Measurements from ENCODE around the gene DDX10.

The DDX10 gene

DNA sequence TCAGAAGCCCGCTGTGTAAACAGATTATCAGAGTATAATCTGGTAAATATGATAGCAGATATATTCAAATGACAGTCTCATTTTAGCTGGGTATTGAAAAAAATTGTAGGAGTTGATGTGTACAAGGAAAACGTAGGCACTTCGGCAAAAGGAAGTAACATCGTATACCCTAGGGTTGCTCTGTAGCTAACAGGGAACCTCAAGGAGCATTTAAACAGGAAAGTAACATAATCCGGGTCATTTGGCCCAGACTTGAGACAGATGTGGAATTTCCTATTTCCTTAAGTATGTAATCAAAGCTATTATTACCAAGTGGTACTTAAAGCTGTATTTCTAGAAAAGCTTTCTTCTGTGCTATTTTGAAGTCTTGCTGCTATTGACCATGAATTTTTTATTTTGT, 215.6 kb downstream of the DDX10 start:
- no peak for DNase-seq

DNA sequence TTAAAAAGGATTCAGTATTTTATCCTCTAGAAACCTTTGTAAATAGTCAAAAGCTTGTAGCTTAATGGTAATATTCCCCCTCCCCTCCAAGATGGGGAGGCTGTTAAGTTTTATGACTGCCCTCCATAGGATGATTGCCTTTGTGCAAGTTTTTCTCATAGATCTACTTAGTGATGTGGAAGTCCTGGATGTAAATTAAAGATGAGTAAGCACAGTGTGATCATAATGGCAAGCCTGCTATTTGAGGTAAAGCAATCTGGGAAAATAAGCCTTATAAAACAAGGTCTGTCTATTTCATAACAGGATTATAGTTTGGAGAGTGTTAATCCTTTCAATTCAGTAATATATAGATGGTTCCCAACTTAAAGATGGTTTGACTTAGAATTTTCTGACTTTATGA, 216.3 kb downstream of the DDX10 start:
- DNase-seq: no peak

DNA sequence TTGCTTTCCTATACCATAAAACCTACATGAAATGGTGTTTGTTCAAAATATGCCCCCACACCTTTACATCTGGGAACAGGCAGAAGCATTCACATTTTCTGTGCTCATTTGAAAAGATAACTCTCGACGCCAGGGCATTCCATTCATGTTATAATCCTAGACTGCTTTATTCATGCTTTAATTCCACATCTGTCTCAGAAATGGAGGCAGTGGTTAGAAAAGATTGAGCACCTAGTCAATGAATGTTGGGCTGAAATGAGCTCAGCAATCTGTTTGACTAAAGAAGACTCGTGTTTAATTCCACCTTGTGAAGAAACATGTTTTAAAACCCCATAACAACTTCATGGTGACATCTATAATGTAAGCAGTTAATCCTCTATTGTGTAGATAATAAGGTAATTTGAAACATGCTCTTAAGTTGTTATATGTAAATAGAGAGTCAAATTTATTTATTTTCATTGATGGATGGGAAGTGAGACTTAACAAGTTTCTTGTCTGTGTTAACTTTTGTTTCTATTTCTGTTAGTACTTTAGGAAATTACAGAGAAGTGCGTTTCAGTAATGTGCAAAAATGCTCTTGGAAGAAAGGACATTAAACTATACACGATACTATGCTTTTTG, 217.5 kb downstream of the DDX10 start:
- no peak for DNase-seq

DNA sequence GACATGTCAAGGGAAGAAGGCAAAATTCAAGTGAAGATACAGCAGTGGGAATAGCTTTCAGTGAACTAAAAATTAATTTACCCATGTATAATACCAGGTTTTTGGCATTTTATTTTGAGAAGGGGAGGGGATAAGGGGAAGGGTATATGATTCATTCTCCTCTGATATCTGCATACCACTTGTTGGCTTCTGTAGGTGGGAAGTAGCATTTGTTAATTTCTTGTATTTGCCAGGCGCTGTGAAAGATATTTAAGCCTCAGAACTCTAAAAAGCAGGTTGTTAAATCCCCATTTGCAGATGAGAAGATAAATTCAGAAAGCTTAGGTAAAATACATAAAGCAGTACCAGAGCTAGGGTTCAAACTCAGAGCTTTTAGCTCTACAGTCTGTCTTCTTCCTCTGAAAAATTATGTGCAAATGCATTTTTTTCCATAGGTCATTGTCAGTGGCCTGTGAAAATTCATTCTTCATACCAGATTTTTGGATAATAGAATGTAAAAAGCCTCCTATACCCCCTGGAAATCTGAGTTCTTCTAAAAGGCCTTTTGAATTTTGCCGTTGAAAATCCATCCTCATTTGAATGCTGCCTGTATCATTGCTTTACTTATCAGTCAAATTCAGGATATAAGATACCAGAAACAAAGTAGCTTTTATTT, 221.3 kb downstream of the DDX10 start:
- no peak for DNase-seq

DNA sequence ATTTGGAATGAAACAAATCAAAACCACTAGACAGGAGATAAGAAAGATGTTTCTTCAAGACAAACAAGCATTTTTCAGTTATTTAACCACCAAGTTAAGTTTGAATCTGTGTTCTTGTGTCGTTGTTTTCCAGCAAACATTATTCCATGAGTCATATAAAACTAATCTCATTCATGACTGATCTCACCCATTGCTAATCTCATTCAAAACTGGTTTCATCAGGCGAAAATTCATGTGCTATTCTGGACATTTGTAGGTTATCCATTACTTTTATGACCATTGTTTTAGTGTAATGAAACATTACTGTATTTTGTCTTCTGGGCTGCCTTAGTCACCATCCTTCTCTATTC, 221.8 kb downstream of the DDX10 start:
- DNase-seq: no peak

DNA sequence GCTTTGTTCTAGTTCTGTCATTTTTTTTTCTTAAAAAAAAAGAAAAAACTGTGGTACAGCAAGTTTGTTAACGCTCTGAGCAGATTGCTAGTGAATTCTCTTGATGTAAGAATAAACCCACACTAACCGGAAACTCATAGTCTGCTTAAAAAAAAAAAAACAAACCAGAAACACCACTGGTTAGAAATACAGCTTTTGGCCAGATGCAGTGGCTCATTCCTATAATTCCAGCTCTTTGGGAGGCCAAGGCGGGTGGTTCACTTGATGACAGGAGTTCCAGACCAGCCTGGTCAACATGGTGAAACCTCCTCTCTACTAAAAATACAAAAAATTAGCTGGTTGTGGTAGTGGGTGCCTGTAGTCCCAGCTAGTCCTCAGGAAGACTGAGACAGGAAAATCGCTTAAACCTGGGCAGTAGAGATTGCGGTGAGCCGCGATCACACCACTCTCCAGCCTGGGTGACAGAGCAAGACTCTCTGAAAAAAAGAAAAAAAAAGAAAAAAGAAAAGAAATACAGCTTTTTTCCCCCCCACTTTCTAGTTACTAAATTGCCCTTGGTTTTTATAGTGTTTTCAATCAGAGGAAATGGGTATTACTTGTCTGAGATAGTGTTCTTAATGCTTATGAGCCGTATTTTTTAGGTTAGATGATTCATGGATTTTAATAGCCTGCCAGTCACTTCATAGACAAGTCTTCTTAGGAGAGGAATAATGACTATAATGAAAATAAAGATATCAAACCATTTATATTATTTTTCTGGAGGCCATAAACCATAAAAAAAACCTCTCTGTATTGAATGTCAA, 222.8 kb downstream of the DDX10 start:
- no peak for DNase-seq

DNA sequence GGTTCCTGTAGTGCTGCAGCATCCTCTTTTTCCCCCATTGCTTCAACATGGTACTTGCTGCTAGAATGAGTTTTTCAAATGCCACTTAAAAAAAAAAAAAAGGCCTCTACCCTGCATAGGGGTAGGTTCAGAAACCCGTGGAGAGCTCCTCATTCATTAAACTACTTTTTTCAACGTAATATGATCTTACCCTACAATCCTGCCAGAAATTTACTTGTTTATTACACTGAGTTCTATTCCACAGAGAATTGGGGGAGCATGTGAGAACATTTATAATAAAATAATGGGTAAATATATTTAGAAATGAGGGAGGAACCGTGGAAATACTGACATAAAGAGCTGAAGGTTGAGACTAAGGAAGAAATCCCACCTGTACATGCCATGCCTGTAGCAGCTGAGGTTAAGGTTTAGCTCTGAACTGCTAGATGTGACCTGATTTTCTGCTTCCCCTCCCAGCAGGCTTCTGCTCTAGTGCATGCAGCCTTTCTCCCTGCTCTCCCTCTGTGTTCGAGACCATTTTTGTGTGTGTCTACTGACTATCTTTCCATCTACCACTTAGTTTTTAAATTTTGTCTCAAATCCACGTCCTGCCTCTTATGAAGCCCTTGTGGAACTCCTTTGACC, 225.7 kb downstream of the DDX10 start:
- DNase-seq: no peak

DNA sequence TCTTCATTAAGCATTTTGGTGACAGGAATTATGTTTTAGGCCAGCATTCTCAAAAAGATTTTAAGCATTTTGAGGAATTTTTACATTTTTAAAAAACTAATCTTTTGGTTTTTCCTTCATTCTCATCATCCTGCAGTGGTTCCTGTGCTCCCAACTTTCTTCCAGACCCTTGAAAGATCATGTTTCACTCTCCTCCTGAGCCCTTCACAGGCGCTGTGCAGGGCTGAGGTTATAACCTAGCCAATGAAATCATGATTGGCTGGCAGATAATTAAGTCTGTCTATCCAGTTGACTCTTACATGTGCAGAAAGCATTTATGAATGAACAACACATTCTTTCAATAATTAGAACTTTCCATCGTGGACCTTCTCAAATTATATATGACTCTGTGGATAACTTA, 226.3 kb downstream of the DDX10 start:
- DNase-seq: no peak

DNA sequence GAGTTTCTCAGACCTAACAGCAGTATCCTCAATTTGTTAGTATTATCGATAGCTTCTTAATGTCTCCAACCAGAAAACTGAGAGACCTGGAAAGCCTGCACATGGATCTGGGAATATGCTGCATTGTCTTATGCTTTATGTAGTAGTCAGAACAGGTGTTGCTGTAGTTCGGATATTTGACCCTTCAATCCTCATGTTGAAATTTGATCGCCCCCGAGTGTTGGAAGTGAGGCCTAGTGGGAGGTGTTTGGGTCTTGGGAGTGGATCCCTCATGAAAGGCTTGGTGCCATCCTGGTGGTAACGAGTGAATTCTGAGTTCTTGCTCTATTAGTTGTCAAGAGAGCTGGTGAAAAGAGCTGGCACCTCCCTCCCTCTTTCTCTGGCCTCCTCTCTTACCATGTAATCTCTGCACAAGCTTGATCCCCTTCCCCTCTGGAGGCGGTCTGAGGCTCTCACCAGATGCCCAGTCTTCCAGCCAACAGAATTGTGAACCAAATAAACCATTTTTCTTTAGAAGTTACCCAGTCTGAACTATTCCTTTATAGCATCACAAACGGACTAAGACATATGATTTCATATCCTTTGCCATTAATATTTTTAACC, 227.1 kb downstream of the DDX10 start:
- no peak for DNase-seq

DNA sequence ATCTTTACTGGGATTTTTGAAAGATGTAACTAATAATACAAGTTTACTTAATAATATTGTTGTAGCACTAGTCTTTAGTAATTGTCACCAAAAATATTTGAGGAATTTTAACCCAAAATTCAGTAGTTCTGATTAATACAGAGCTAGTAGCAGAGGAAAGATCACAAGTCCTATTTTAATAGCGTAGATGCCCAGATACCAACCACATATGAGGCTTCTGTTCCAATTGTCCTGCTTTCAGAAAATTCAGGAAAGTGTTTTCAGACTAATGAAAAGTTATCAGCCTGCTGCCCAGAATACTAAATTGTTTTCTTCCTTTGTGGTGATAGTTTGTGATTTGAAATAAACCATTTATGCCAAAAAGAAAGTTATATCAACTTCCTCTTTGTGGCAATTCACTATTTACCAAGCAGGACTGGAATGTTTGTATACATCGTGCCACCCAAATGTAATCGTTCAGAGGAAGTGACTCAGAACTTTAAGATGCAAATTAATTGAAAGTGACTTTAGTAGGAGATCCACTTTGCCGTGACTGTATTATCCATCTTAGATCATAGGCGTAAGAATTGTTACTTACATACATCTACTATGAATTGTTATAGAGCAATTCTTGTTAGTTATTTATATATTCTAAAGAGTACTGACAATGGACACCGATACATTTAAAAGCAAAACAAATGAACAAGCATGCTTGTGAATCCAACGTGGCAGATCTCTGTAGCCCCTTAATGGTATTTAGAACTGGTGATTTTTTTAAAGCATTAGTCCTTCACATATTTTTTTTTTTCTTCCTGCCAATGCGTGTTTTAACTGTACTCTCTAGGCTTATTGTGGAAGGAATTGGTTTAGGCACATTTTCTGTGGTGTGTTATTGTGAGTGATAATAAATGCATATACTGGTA, 231.0 kb downstream of the DDX10 start:
- DNase-seq: no peak

DNA sequence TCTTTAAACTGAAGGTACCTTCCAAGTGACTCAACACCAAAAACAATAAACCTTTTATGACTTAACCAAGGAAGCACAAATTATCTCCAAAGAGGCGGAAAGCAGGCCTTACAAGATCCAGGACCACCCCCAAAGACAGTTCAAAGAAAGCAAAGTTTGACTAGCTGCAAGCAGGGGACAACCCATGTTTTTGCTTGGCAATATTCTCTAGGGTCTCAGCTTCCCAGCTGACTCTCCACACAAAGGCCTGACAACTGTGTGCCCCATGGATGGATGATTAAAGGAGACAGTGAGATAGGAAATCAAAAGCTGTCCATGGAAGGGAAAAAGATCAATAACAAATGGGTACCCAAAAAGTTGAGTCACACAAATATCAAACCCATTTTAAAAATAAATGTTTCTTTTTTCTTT, 232.2 kb downstream of the DDX10 start:
- no peak for DNase-seq

DNA sequence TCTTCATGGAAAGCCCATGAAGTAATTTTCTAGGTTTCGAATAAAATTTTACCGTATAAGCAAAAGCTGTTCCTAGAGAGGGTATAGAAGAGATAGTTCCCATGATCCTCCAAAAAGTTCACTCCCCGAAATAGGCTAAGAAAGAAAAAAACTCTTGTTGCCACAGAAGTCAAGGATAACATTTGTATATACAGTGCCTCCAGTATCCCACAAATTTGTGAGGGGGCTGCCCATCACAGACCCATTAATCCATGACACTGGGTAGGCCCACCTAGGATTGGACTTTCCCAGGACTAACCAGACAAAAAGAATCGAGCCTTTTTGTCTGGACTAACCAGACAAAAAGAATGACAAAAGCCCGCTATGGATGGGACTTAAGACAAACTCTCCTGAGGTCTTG, 233.0 kb downstream of the DDX10 start:
- no peak for DNase-seq

DNA sequence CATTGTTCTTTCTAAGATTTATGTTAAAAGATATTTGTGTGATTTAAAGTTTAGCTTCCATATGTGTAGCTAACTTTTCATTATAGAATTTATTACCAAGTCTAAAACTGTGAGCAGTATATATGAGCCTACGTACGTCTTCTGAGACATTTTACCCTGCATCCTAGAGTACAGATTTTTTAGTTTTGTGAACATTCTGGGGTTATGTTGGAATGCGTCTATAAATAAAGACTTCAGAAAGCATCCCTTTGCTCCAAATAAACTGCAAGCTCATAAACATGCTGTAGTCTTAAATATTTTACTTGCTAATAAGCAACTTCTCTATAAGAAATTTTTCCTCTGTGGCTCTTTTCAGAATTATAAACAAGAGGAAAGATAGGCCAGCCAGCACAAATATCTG, 236.5 kb downstream of the DDX10 start:
- no peak for DNase-seq

DNA sequence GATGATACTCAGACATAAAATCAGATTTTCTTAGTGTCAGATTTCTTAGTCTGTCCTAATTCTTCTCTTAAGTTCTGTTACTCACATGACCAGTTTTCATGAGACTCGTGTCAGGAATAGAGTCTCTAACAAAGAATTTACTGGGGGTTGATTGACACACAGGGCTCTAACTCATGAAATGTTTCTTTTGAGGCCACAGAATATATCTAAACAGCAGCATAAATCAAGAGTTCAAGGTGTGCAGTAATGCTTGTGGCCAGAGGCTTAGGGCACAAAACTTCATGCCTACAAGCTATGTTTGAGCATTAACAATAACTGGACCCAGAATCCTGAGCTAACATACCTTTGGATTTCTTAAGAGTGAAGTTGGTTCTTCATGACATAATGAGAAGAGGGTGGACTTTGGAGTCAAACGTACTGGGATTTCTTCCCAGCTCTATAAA, 237.2 kb downstream of the DDX10 start:
- no peak for DNase-seq

DNA sequence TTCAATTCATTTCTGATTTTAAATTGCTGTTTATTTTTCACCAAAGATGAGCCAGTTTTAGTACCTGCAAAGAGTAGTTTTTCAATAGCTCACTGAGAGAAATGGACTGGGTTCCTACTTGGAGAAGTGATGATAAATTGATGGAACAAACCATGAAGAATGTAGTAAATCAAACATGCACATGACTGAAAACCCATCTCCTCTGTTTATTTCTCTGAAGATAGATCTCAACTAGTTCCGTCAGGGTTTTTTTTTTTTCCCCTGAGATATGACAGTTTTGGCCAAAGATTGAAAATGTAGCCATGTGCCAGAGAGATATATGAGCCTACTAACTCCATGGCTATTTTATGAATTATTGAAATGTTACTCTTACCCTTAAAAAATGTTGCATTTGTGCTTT, 239.6 kb downstream of the DDX10 start:
- no peak for DNase-seq

DNA sequence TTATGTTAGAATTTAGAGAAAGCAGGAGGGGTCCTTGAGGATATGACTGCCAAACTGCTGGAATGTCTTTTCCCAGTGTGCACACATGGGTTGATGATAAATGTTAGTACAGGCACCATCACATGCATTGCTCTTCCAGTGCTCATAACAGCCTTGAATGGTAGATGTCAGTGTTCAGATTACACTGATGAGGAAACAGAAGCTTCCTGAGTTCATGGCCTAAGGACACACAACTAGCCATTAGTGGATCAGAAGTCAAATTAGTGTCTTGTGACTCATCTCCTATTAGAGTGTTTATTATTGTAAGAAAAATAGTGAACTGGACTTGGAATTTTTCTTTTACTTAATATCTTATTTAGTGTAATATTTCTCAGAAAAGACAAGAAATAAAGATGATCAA, 241.5 kb downstream of the DDX10 start:
- DNase-seq: no peak

DNA sequence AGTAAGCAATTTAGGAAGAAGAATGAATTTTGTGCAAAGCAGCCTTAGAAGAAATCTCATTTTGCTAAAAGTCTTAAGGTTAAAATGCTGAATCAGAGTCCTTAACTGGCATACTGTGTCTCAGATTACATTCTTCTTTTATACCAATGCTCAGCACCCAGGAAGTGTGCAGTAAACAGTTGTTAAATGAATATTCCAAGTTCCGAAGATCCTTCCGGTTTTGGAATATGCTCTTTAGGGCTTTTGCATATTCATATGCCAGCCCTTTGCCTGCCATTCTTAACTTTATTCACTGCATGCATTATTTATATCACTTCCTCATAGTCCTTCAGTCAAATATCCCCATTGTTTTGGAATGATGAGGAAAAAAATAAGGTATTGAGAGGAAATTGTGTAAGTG, 242.0 kb downstream of the DDX10 start:
- no peak for DNase-seq

DNA sequence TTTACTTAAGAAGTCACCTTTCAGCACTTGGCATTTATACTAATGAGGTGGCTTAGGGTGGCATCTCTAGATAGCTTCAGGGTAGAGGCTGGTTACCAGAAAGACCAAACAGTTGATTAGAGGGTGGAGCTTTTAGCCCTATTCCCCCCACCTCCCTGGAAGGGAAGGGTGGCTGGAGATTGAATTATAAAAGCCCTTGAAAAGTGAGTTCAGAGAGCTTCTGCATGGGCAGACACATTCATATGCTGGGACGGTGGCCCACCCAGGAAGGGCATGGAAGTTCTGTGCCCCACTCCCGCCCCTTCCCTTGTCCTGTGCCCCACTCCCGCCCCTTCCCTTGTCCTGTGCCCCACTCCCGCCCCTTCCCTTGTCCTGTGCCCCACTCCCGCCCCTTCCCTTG, 244.2 kb downstream of the DDX10 start:
- DNase-seq: no peak

DNA sequence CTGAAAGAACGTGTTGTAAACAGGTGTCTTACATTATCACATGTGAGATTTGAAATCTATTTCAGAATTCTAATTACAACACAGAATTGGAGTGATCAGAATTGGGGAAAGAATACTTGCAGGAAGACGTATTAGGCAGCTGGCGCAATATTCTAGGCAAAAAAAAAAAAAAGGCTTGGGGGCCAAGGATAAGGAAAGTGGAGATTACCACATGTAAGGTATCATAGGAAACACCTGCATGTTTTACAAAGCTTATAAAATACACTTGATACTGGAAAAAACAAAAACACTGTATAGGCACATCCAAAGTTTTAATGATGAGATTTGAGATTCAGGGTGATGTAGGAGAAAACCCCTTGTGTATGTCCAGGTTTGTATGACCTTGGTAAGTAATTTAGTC, 245.1 kb downstream of the DDX10 start:
- DNase-seq: no peak

DNA sequence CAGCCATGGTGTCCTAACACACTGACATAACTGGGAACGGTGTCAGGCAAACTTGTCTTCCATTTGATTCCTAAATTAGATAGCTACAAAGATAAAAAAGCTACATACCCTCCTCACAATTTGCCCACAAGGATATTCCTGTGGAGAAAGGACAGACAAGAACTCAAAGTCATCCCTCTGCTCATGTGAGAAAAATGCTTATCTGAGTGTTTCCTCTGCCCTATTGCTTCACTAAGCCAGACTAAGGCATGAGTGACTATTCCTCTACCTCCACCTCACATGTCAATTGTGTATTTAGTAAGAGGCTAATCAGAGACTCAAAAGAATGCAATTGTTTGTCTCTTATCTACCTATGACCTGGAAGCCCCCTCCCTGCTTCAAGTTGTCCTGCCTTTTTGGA, 247.7 kb downstream of the DDX10 start:
- no peak for DNase-seq

DNA sequence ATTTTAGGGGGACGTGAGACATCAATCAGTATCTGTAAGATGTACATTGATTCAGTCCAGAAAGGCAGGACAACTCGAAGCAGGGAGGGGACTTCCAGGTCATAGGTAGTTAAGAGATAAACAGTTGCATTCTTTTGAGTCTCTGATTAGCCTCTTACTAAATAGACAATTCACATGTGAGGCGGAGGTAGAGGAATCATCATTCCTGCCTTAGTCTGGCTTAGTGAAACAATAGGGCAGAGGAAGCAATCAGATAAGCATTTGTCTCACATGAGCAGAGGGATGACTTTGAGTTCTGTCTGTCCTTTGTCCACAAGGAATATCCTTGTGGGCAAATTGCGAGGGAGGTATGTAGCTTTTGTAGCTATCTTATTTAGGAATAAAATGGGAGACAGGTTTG, 248.3 kb downstream of the DDX10 start:
- DNase-seq: no peak

DNA sequence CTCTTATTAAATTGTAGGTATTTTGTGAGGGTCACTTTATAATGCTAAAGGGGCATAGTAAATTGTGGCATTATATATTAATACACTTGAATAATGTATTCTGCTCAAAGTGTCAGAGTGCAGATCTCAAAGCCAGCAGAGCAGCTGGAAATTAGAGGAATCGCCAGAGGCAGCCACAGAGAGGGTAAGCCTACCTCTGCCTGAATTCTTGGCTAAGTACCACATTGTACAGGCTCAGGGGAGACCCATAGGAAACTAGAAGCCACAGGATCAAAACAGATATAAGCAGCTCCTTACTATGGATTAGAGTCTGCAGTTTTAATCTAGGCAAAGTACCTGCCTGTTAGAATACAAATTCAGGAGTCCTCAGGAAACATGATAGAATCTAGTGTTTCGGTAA, 249.3 kb downstream of the DDX10 start:
- DNase-seq: no peak

Data from activated CD4-positive, alpha-beta T cell treated with anti-CD3 and anti-CD28 coated beads for 1 hour (primary cell).